GM23248 (cell line): ENCODE measurements around the gene ADAMTS3. TPM values are rescaled to one million over a fixed set of nuclear protein-coding genes. Genes with fewer than 3 reads are reported as not detected.

Experiments used
- DNase-seq: peaks from one replicate; pipeline ENCODE4 v3.0.0-alpha.2; 2015
- H2AFZ ChIP-seq: fragments of 200-600 bp; sonication (generic); 2 replicates; pipeline ENCODE4 v1.6.1; 2016; ENCODE audit warnings: antibody characterized with exemption
- H3F3A ChIP-seq: fragments of 200-600 bp; sonication (generic); 2 replicates; pipeline ENCODE4 v1.6.1; 2016; ENCODE audit warnings: mild to moderate bottlenecking, antibody characterized with exemption, mixed run types; ENCODE audit not compliant: insufficient read depth
- H3K27ac ChIP-seq: fragments of 200-600 bp; sonication (generic); 2 replicates; pipeline ENCODE4 v1.5.1; 2016; ENCODE audit warnings: mild to moderate bottlenecking
- H3K27me3 ChIP-seq: fragments of 200-600 bp; sonication (generic); replicated peaks from 2 replicates; pipeline ENCODE4 v1.6.1; 2016; ENCODE audit warnings: mild to moderate bottlenecking; ENCODE audit not compliant: insufficient read depth
- H3K36me3 ChIP-seq: fragments of 200-600 bp; sonication (generic); 2 replicates; pipeline ENCODE4 v1.6.1; 2016; ENCODE audit warnings: low read depth, mild to moderate bottlenecking
- H3K4me1 ChIP-seq: fragments of 200-600 bp; sonication (generic); 2 replicates; pipeline ENCODE4 v1.6.1; 2016; ENCODE audit warnings: mild to moderate bottlenecking; ENCODE audit not compliant: insufficient read depth
- H3K4me2 ChIP-seq: fragments of 200-600 bp; sonication (generic); one replicate; pipeline ENCODE4 v1.6.1; 2016; ENCODE audit warnings: mild to moderate bottlenecking; ENCODE audit not compliant: unreplicated experiment
- H3K4me3 ChIP-seq: fragments of 200-600 bp; sonication (generic); 2 replicates; pipeline ENCODE4 v1.5.1; 2016; ENCODE audit warnings: mild to moderate bottlenecking
- H3K79me2 ChIP-seq: fragments of 200-600 bp; sonication (generic); 2 replicates; pipeline ENCODE4 v1.6.1; 2016; ENCODE audit warnings: mild to moderate bottlenecking; ENCODE audit not compliant: insufficient read depth
- H3K9ac ChIP-seq: fragments of 200-600 bp; sonication (generic); 2 replicates; pipeline ENCODE4 v1.6.1; 2016; ENCODE audit warnings: mild to moderate bottlenecking
- H3K9me2 ChIP-seq: fragments of 200-600 bp; sonication (generic); 2 replicates; pipeline ENCODE4 v1.6.1; 2016; ENCODE audit warnings: mixed run types, mild to moderate bottlenecking, moderate library complexity; ENCODE audit not compliant: insufficient read depth
- H3K9me3 ChIP-seq: fragments of 200-600 bp; sonication (generic); one replicate; pipeline ENCODE4 v1.6.1; 2017; ENCODE audit warnings: low read depth
- H4K20me1 ChIP-seq: fragments of 200-600 bp; sonication (generic); 2 replicates; pipeline ENCODE4 v1.6.0; 2016; ENCODE audit not compliant: insufficient read depth
- EZH2 ChIP-seq: fragments of 200-600 bp; sonication (generic); IDR thresholded peaks from 2 replicates; pipeline ENCODE4 v1.6.1; 2018; ENCODE audit warnings: antibody characterized with exemption, mild to moderate bottlenecking; ENCODE audit not compliant: insufficient read depth, poor library complexity, severe bottlenecking
- EZH2phosphoT487 ChIP-seq: fragments of 200-600 bp; sonication (generic); IDR thresholded peaks from 2 replicates; pipeline ENCODE4 v1.6.1; 2018; ENCODE audit warnings: antibody characterized with exemption, moderate library complexity, mild to moderate bottlenecking, low read depth; ENCODE audit not compliant: insufficient read depth
- WGBS, 2 experiments: methylation state at CpG; one replicate each; pipeline ENCODE4 v1.1.6; 2015 to 2017; ENCODE audit warnings: low lambda C conversion rate in 2 of 2, low coverage in 1 of 2; ENCODE audit errors: missing lambda C conversion rate in 2 of 2; 5-methylcytosine and 5-hydroxymethylcytosine counted together
- in situ Hi-C: fragments of 300-500 bp; cut with MboI; formaldehyde crosslinking; loops from 2 replicates; pipeline ENCODE4 v1.15.0; 2020
- polyA plus RNA-seq: library from polyadenylated mRNA; unstranded; fragments of >200 nt; fragmentation: Nextera tagmentation; extraction: Ambion mirVana; gene quantifications from 2 replicates; pipeline ENCODE4 v1.2.1, GENCODE V29; 2016
- total RNA-seq: library from RNA; depleted of rRNA; stranded (reverse); fragments of >200 nt; shearing (Covaris generic); gene quantifications from 2 replicates; pipeline ENCODE4 v1.2.3, GENCODE V29; 2014

Gene ADAMTS3
- total and polyA plus RNA-seq, 2 experiments from 2014 or later = 0.20 to 0.43 TPM

DNA sequence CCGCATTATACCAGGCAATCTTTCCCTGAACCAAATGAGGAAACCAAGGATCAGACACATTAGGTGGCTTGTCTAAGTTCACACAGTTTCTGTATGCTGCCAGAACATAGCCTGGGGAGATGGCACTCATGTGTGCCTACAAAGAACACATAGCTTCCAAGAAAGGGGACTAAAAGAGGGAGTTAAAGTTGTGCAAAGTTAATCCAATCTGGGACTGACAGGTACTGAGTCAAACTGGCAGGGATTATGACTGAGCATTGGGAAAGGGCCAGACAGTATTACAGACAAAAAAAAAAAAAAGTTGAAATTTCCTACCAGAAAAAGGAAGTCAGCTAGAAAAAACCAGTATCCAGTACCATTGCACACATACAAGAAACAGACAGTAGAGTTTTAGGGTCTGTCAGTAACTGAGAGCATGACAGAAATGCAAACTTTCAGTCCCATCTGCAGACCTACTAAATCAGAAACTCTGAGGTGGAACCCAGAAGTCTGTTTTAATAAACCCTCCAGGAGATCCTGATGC lies 37.2 kb downstream of the ADAMTS3 start:
- Histone ChIP-seq H3K36me3 (no peaks in the 10 kb centered on the region), H3K4me2 (no peak overlapping the region), H3K9me2 (no peaks in the 10 kb centered on the region), H3K79me2 (no peaks in the 10 kb centered on the region), H3K27ac (no peak overlapping the region), H3K9me3 (no peaks in the 10 kb centered on the region), H3K4me3 (no peak overlapping the region), H3K9ac (no peak overlapping the region), H2AFZ (no peak overlapping the region), H3K4me1 (no peaks in the 10 kb centered on the region), H4K20me1 (no peaks in the 10 kb centered on the region), H3K27me3 (no peaks in the 10 kb centered on the region), H3F3A (no peaks in the 10 kb centered on the region)
- WGBS, 2 experiments = 95 to 100% methylated on average over 1 of the region's 1 CpG
- TF ChIP-seq EZH2phosphoT487 (no peak), EZH2 (no peak)
- no peak for DNase-seq
- in situ Hi-C loops = no loop called here

DNA sequence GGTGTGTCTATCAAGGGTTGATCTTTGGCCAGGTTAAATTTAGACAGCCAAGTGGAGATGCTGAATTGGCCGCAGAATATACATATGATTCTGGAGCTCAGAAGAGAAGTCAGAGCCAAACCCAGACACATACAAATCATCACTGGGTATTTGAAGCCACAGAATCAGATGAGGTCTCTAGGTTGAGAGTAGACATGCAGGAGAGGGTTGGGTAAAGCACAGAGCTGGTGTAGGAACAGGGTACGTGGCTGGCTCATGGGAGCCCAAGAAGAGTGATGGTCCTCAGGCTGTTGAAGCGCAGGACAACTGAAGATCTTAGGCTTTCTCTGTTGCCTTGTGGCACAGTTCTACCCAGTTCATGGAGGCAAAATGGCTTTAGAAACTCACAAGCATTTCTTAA lies 37.7 kb downstream of the ADAMTS3 start:
- Histone ChIP-seq H2AFZ (no peak overlapping the region), H3K36me3 (no peaks in the 10 kb centered on the region), H3F3A (no peaks in the 10 kb centered on the region), H3K4me3 (no peak overlapping the region), H4K20me1 (no peaks in the 10 kb centered on the region), H3K9me2 (no peaks in the 10 kb centered on the region), H3K9me3 (no peaks in the 10 kb centered on the region), H3K4me2 (no peak overlapping the region), H3K27ac (no peak overlapping the region), H3K9ac (no peak overlapping the region), H3K4me1 (no peaks in the 10 kb centered on the region), H3K27me3 (no peaks in the 10 kb centered on the region), H3K79me2 (no peaks in the 10 kb centered on the region)
- 95 to 98% methylated on average over 3 of the region's 3 CpGs for WGBS, 2 experiments
- in situ Hi-C loops = no loop called here
- TF ChIP-seq EZH2phosphoT487 = no peak
- no peak for DNase-seq

DNA sequence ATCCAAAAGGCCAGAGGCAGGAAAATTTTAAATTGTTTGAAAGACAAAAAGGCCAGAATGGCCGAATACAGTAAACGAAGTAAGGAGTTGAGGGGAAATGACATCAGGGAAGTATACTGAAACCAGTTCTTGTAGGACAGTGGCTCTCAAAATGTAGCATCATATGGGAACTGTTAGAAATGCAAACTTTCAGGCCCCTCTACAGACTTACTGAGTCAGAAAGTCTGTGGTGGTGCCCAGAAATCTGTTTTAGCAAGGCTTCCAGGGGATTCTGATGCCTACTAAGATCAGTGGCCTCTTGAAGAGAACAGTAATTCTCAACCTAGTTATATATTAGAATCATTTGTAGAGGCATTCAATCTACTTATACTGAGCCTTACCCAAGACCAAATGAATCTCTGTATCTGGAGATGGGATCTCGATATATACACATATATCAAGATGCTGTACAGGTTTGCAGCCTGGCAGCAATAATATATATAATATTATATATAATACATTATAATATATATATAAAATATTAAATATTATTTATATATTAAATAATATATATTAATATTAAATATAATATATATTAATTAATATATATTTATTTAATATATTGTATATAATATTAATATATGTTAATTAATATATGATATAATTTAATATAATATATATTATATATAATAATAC lies 39.7 kb downstream of the ADAMTS3 start:
- TF ChIP-seq EZH2phosphoT487 (no peak), EZH2 (no peak)
- Histone ChIP-seq H3K9ac (no peak overlapping the region), H3K79me2 (no peaks in the 10 kb centered on the region), H3K9me3 (no peaks in the 10 kb centered on the region), H3K4me2 (no peak overlapping the region), H3K4me3 (no peak overlapping the region), H3F3A (no peaks in the 10 kb centered on the region), H3K27me3 (no peaks in the 10 kb centered on the region), H3K36me3 (no peaks in the 10 kb centered on the region), H4K20me1 (no peaks in the 10 kb centered on the region), H2AFZ (no peak overlapping the region), H3K27ac (no peak overlapping the region), H3K4me1 (no peaks in the 10 kb centered on the region), H3K9me2 (no peaks in the 10 kb centered on the region)
- in situ Hi-C loops = no loop called here
- 92 to 93% methylated on average over 3 of the region's 3 CpGs for WGBS, 2 experiments
- DNase-seq = no peak

DNA sequence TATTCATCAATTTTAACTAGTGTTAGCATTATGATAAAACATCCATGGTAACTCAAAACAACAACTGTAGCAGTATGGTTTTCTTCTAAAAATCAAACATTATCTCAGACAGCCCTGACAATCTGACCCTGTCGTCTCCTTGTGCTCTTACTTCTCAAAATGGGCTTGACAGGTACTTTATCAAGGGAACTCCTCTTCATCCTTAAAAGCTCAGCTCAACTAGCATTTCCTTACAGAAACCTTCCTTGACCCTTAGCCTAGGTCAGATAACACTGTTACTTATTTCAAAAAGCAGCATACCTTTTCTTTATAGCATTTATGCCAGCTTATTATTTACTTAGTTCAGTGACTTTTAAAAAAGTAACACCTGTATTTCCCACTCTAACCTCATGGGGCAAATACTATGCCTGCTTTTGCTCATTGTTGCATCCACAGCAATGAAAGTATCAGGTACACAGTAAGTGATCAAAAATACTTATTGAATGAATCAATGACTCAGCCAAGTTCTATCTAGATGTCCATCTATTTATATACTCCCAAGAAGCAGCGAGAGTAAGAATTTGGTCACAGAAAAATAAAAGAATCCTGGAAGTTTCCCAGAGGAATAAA lies 41.9 kb downstream of the ADAMTS3 start:
- H3K36me3 ChIP-seq = no peaks in the 10 kb centered on the region
- no peak for DNase-seq
- H3F3A ChIP-seq = no peaks in the 10 kb centered on the region
- TF ChIP-seq EZH2 (no peak), EZH2phosphoT487 (no peak)
- no peaks in the 10 kb centered on the region for H4K20me1 ChIP-seq
- H3K4me3 ChIP-seq = no peak overlapping the region
- no peak overlapping the region for H3K4me2 ChIP-seq
- no peaks in the 10 kb centered on the region for H3K4me1 ChIP-seq
- WGBS, 2 experiments = 85 to 92% methylated on average over 2 of the region's 2 CpGs
- H3K27me3 ChIP-seq = no peaks in the 10 kb centered on the region
- no peaks in the 10 kb centered on the region for H3K79me2 ChIP-seq
- no peaks in the 10 kb centered on the region for H3K9me2 ChIP-seq
- in situ Hi-C loops = no loop called here
- no peak overlapping the region for H2AFZ ChIP-seq
- H3K9ac ChIP-seq = no peak overlapping the region
- no peak overlapping the region for H3K27ac ChIP-seq
- no peaks in the 10 kb centered on the region for H3K9me3 ChIP-seq
